WTC11 (cell line): ENCODE results near the gene RAPGEF6. TPM values are rescaled to one million over a fixed set of nuclear protein-coding genes. Genes with fewer than 3 reads are reported as not detected.

Experiments used
- total RNA-seq: library from RNA; stranded (reverse); gene quantifications from 3 replicates; pipeline ENCODE4 v1.2.3, GENCODE V29; 2021

Gene RAPGEF6
- total RNA-seq, 1 experiment from 2014 or later: 18.0 TPM

Other genes starting within 250 kb of the RAPGEF6 start
- 17.2 to 20.0 TPM (median 19.0 TPM) in 3 replicates for gene FNIP1, start 161.8 kb upstream of the RAPGEF6 start, total RNA-seq